Stimulated activated CD8-positive, alpha-beta memory T cell treated with anti-CD3 and anti-CD28 coated beads, Interleukin-4, amount 100 ng/mL, for 48 hours (primary cell): Measurements from ENCODE around the gene C16orf89.

Source experiments
- DNase-seq: peaks from one replicate; pipeline ENCODE4 v3.0.0-alpha.2; 2020

Gene C16orf89

DNA sequence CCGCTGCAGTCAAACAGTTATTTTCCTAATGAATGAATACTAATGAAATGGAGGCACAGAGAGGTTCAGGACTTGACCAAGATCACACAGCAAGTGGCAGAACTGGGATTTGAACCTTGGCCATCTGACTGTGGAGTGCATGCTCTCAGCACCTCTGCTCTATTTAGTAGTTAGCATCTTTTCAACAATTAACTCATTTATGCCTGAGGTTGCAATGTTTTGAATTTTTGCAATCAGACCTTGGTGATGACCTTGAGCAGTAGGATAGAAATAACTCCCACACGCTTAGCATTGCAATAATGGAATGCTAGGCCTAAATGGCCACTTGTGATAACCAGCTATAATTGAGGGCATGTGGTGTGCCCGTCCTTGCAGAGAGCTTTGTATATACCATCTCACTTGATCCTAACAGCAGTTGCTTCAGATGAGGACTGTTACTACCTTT lies 63.0 kb downstream of the C16orf89 start:
- no peak for DNase-seq

DNA sequence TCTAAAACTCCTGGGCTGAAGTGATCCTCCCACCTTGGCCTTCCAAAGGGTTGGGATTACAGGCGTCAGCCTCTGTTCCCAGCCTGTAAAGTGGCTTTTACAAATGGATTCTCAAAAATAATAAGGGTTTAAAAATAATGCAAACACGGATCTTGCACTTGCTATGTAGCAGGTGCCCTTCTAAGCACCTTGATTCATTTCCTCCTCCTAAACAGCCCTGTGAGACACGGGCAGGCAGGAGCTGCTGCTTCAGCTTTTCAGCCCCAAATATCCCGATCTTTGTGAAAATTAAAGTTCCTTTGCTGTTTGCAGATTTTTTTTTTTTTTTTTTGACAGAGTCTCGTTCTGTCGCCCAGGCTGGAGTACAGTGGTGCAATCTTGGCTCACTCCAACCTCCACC lies 63.8 kb downstream of the C16orf89 start:
- no peak for DNase-seq

DNA sequence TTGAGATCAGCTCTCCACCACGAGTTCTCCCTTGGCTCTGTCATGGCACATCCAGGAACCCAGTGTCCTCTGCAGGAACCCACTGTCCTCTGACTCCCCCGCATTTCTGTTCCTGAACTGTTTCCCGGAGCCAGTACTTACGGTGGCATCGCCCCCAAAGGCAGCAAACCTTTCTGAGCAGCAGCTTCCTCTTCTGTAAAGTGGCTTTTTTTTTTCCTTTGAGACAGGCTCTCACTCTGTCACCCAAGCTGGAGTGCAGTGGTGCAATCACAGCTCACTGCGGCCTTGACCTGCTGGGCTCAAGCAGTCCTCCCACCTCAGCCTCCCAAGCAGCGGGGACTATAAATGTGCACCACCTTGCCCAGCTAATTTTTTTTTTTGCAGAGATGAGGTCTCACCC lies 64.2 kb downstream of the C16orf89 start:
- no peak for DNase-seq

DNA sequence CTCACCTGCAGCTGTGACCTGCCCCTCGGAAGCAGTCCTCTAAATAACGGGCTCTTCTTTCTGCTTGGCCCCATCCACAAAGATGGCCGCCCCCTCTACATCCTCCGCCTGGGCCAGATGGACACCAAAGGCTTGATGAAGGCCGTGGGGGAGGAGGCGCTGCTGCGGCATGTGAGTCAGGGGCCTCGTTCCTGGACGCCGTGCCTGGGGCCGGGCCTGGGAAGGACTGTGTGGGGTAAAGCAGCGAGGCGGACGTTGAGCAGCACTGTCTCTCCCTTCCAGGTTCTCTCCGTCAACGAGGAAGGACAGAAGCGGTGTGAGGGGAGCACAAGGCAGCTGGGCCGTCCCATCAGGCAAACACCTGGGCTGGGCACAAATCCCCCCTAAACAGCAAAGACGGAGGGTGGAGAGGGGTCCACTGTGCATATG lies 65.2 kb downstream of the C16orf89 start:
- DNase-seq: no peak

DNA sequence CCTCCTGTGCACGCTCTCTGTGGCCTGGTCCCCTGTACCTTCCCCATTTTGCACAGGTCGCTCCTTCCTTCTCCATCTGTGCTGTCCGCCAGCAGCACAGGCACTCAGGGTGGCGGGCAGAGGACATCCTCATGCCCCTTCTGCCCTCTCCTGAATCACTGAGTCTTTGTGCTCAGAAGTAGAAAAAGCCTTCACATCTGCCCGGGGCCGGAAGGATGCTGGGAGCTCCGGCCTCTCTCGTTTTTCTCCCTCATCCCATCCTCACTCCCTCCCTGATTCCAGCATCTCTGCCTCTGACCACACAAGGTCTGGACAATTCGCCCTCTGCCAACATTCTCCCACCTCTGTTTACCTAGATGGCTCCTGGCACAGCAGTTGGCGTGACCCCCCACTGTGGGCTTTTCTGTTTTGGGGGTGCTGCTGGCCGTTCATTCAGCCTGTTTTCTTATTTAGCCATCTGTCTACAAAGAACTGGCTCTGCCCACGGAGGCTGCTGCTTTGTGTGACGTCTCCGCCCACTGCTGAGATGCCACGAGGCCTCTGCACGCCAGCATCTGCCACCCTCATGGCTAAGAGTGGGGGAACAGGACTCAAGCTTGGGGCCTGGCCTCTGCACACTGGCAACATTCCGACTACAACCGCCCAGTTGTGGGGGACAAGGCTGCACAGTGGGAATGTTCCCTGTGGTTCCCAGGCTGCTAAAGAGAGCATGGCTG lies 70.9 kb downstream of the C16orf89 start:
- no peak for DNase-seq
